ENCODE data around the gene SCN1B.
"Not testable (repeated sequence)": the region's sequence is repeated elsewhere in the genome, so short reads cannot be mapped to it uniquely, and the experiment has no call there.

DNA sequence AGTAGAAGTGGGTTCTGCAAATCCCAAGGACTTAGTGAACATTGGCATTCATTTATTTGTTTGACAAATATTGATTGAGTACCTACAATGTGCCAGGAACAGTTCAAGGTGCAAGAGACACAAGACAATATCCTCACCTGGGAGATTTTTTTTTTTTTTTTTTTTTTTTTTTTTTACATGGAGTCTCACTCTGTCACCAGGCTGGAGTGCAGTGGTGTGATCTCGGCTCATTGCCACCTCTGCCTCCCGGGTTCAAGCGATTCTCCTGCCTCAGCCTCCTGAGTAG lies 1.7 kb upstream of the SCN1B start:
- TF ChIP-seq, protein P1, sequence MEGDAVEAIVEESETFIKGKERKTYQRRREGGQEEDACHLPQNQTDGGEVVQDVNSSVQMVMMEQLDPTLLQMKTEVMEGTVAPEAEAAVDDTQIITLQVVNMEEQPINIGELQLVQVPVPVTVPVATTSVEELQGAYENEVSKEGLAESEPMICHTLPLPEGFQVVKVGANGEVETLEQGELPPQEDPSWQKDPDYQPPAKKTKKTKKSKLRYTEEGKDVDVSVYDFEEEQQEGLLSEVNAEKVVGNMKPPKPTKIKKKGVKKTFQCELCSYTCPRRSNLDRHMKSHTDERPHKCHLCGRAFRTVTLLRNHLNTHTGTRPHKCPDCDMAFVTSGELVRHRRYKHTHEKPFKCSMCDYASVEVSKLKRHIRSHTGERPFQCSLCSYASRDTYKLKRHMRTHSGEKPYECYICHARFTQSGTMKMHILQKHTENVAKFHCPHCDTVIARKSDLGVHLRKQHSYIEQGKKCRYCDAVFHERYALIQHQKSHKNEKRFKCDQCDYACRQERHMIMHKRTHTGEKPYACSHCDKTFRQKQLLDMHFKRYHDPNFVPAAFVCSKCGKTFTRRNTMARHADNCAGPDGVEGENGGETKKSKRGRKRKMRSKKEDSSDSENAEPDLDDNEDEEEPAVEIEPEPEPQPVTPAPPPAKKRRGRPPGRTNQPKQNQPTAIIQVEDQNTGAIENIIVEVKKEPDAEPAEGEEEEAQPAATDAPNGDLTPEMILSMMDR (IDR thresholded peaks at IDR 0.05): not testable (repeated sequence)
- TF ChIP-seq POLR2A (IDR thresholded peaks at IDR 0.05): not testable (repeated sequence)
